ENCODE data around the gene ZMYND8.
A peak's percentile ranks its signal among the peaks of the same experiment; 100 is the strongest.
"Not testable (repeated sequence)": the region's sequence is repeated elsewhere in the genome, so short reads cannot be mapped to it uniquely, and the experiment has no call there.

ZMYND8 gene

GRCh38 chr20:47370850-47371782 lies 14.6 kb upstream of the ZMYND8 start:
- DNase-seq: no peak

- DNase-seq: no peak
These were observed 13.7 kb upstream of the ZMYND8 start for GRCh38 chr20:47370214-47370613.

- no peak for DNase-seq
These were observed 11.8 kb upstream of the ZMYND8 start for GRCh38 chr20:47368301-47368700.

- not testable (repeated sequence) for DNase-seq
These were observed 9.8 kb upstream of the ZMYND8 start for GRCh38 chr20:47366301-47366700.

GRCh38 chr20:47365023-47365764 lies 8.7 kb upstream of the ZMYND8 start:
- no peak for DNase-seq

GRCh38 chr20:47362361-47363219 lies 6.1 kb upstream of the ZMYND8 start:
- no peak for DNase-seq

GRCh38 chr20:47361057-47361915 lies 4.8 kb upstream of the ZMYND8 start:
- DNase-seq: no peak

GRCh38 chr20:47360297-47361056 lies 4.0 kb upstream of the ZMYND8 start:
- peak; percentile 46 to 83 for DNase-seq

GRCh38 chr20:47359530-47360296 lies 3.2 kb upstream of the ZMYND8 start:
- no peak for DNase-seq

- peak; percentile 33 to 74 for DNase-seq
These were observed 2.4 kb upstream of the ZMYND8 start for GRCh38 chr20:47358672-47359529.

- no peak for DNase-seq
These were observed 1.7 kb upstream of the ZMYND8 start for GRCh38 chr20:47358039-47358671.

- peak; percentile 55 to 86 for DNase-seq
These were observed 968 bp upstream of the ZMYND8 start for GRCh38 chr20:47357296-47358038.

- no peak for DNase-seq
These were observed 326 bp downstream of the ZMYND8 start for GRCh38 chr20:47356220-47356525.

- DNase-seq: no peak
These were observed 845 bp downstream of the ZMYND8 start for GRCh38 chr20:47355489-47356219.

GRCh38 chr20:47354714-47355488 lies 1.6 kb downstream of the ZMYND8 start:
- DNase-seq: no peak

GRCh38 chr20:47354464-47354713 lies 2.1 kb downstream of the ZMYND8 start:
- no peak for DNase-seq

Data from cerebellar nuclear complex (tissue), 1 donor.